ENCODE measurements around the gene ZNF626.
"Not testable (repeated sequence)": the region's sequence is repeated elsewhere in the genome, so short reads cannot be mapped to it uniquely, and the experiment has no call there.

- TF ChIP-seq CTCF (conservative IDR thresholded peaks at IDR 0.05); ZFX (IDR thresholded peaks at IDR 0.05): not testable (repeated sequence)
Measured at GRCh38 chr19:20614971-20615370, 46.4 kb downstream of the ZNF626 start.
